ENCODE data around the gene TMEM270.

TMEM270 gene

GRCh38 chr7:73912223-73912622 lies 51.3 kb downstream of the TMEM270 start:
- Histone ChIP-seq H3K4me1 (ENCODE audit: control extremely low read depth in 1 of 4, control insufficient read depth in 4 of 4, insufficient read depth in 4 of 4, low read length in 3 of 4) (peaks cover 4 to 16% (median 11%) of the 10 kb centered on the region in 4 experiments), H3K4me3 (ENCODE audit: control insufficient read depth in 1 of 7, extremely low read depth in 1 of 7, insufficient read depth in 4 of 7, low read depth in 2 of 7, low read length in 6 of 7) (no peak overlapping the region), H3K27ac (ENCODE audit: insufficient read depth in 1 of 2, low read depth in 1 of 2, low read length in 2 of 2, poor library complexity in 1 of 2, severe bottlenecking in 2 of 2) (no peak overlapping the region), H3K9me3 (ENCODE audit: control extremely low read depth in 1 of 5, control insufficient read depth in 4 of 5, insufficient read depth in 2 of 5, low read depth in 1 of 5, low read length in 4 of 5) (no peaks in the 10 kb centered on the region), H3K36me3 (ENCODE audit: control insufficient read depth in 4 of 4, insufficient read depth in 4 of 4, low read length in 3 of 4) (no peaks in the 10 kb centered on the region), H3K27me3 (replicated peaks in 2 of 5; ENCODE audit: control insufficient read depth in 4 of 5, insufficient read depth in 5 of 5, low read length in 4 of 5) (no peaks in the 10 kb centered on the region)
- ChIA-PET POLR2A (no interaction called here), CTCF (interaction anchor here (0.6 to 1.3 kb wide), 2 partner anchors 9 to 44 kb away, joined by 3 to 5 read pairs; no protein-coding TSS in a partner anchor)
- DNase-seq: no peak
- 96% methylated on average over 5 of the region's 5 CpGs for WGBS (ENCODE audit: insufficient coverage)
